Fibroblast of villous mesenchyme (primary cell): ENCODE measurements around the gene MGAT5B. TPM values are rescaled to one million over a fixed set of nuclear protein-coding genes. Genes with fewer than 3 reads are reported as not detected.
"Not testable (repeated sequence)": the region's sequence is repeated elsewhere in the genome, so short reads cannot be mapped to it uniquely, and the experiment has no call there.

ENCODE experiments used
- DNase-seq: peaks from one replicate; pipeline ENCODE4 v3.0.0-alpha.2; 2010; ENCODE audit warnings: low read depth
- H3K4me3 ChIP-seq: 2 replicates; pipeline ENCODE4 v1.5.1; 2011; ENCODE audit warnings: low read depth, mild to moderate bottlenecking, low read length
- total RNA-seq: library from RNA; depleted of rRNA; stranded (reverse); fragments of >200 nt; gene quantifications from 2 replicates; pipeline ENCODE4 v1.2.3, GENCODE V29; 2012
- TF ChIP-seq, protein P1 (sequence below): IDR thresholded peaks from 2 replicates; pipeline ENCODE4 v1.5.1; 2012; ENCODE audit warnings: low read depth, mild to moderate bottlenecking, low read length; ENCODE audit not compliant: insufficient read depth

The MGAT5B gene
- total RNA-seq, 1 donor = 0.43 TPM

DNA sequence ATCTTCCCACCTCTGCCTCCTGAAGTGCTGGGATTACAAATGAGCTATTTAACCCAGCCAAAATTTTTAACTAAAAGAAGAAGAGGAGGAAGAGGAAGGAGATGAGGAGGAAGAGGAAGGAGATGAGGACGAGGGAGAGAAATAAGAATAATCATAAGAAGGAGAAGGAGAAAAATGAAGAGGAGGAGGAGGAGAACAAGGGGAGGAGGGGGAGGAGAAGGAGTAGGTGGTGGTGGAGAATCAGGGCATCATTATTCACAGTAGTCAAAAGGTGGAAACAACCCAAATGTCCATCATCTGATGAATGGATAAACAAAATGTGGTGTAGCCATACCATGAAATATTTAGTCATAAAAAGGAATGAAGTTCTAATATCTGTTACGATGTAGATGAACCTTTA is 21.2 kb upstream of the MGAT5B start:
- no peak for DNase-seq
- TF ChIP-seq, protein P1, sequence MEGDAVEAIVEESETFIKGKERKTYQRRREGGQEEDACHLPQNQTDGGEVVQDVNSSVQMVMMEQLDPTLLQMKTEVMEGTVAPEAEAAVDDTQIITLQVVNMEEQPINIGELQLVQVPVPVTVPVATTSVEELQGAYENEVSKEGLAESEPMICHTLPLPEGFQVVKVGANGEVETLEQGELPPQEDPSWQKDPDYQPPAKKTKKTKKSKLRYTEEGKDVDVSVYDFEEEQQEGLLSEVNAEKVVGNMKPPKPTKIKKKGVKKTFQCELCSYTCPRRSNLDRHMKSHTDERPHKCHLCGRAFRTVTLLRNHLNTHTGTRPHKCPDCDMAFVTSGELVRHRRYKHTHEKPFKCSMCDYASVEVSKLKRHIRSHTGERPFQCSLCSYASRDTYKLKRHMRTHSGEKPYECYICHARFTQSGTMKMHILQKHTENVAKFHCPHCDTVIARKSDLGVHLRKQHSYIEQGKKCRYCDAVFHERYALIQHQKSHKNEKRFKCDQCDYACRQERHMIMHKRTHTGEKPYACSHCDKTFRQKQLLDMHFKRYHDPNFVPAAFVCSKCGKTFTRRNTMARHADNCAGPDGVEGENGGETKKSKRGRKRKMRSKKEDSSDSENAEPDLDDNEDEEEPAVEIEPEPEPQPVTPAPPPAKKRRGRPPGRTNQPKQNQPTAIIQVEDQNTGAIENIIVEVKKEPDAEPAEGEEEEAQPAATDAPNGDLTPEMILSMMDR = no peak

DNA sequence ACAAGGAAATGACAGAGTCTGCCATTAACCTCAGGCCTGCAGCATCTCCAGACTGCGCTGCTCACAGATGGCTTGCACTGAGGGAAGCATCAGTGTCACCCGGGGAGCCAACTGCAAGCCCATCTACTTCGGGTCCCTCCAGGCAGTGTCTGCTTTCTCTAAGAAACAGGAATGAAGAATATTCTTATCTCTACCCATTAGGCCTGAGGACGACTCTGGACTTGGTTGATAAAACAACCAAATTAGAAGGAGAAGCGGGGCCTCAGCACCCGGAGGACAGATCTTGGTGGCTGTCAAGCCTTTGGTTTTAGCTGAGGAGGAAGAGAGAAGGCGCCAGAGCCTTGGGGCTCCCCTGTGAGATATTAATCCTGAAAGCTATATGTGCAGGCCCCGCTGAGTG is 19.5 kb upstream of the MGAT5B start:
- TF ChIP-seq, protein P1 = no peak
- DNase-seq = no peak
- no peak overlapping the region for H3K4me3 ChIP-seq

More for the DNA sequence above, 21.2 kb upstream of the MGAT5B start:
- no peak overlapping the region for H3K4me3 ChIP-seq

DNA sequence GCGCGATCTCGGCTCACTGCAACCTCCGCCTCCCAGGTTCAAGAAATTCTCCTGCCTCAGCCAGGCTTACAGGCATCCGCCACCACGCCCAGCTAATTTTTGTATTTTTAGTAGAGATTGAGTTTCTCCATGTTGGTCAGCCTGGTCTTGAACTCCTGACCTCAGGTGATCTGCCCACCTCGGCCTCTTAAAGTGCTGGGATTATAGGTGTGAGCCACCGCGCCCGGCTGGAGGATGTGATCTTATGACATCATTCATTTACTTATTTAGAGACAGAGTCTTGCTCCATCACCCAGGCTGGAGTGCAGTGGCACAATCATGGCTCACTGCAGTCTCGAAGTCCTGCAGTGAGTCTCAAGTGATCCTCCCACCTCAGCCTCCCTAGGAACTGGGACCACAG is 19.0 kb upstream of the MGAT5B start:
- not testable (repeated sequence) for DNase-seq, H3K4me3 ChIP-seq

DNA sequence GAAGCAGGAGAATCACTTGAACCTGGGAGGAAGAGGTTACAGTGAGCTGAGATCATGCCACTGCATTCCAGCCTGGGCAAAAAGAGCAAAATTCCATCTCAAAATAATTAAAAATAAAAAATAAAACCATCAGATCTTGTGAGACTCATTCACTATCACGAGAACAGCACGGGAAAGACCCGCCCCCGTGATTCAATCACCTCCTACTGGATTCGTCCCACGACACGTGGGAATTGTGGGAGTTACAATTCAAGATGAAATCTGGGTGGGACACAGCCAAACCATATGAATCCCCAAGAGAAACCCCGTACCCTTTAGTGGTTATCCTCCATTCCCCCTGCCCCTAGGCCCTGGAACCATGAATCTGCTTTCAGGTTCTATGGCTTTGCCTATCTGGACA is 15.4 kb upstream of the MGAT5B start:
- TF ChIP-seq, protein P1 = no peak
- no peak overlapping the region for H3K4me3 ChIP-seq
- DNase-seq = no peak

DNA sequence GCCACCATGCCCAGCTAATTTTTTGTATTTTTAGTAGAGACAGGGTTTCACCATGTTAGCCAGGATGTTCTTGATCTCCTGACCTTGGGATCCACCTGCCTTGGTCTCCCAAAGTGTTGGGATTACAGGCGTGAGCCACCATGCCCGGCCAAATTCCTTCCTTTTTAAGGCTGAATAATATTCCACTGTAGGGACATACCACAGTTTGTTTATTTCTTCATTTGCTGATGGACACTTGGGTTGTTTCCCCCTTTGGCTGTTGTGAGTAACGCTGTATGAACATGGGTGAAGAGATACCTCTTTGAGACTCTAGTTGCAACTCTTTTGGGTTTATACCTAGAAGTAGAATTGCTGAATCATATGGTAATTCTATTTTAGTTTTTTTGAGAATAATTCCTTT is 13.1 kb upstream of the MGAT5B start:
- no peak for DNase-seq
- TF ChIP-seq, protein P1 = no peak
- no peak overlapping the region for H3K4me3 ChIP-seq

DNA sequence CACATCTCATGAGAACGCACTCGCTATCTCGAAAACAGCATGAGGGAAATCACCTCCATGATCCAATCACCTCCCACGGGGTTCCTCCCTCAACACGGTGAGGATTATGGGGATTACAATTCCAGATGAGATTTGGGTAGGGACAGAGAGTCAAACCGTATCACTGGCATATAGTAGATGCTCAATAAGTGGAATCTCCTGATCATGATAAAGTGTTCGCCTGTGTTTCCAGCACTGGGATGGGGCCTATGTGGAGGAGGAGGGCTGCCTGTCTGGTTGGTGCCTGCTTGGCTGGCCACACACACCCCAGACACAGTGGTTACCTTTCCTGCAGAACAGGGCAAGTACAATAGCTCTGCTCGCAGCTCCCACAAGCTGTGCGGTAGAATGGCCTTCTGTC is 6.1 kb upstream of the MGAT5B start:
- TF ChIP-seq, protein P1 = no peak
- DNase-seq = no peak
- H3K4me3 ChIP-seq = no peak overlapping the region

DNA sequence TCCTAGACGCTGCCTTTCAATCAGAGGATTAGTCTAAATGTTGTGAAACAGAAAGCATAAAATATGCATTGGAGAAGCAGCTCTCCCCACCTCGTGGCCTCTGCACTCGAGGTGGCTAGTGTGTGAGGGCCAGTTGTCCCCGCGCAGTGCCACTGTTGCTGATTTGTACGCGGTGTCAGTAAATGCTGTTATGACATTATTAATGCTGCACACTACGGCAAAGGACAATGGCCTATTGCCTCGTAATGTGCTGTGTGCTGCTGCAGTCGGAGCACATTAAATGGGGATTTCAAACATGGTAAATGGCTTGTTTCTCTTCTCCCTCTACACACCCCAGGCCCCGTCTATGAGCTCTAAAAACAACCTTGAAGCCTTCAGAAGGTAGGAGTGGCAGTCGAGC is 5.7 kb upstream of the MGAT5B start:
- no peak overlapping the region for H3K4me3 ChIP-seq
- DNase-seq = no peak
- TF ChIP-seq, protein P1 = no peak

DNA sequence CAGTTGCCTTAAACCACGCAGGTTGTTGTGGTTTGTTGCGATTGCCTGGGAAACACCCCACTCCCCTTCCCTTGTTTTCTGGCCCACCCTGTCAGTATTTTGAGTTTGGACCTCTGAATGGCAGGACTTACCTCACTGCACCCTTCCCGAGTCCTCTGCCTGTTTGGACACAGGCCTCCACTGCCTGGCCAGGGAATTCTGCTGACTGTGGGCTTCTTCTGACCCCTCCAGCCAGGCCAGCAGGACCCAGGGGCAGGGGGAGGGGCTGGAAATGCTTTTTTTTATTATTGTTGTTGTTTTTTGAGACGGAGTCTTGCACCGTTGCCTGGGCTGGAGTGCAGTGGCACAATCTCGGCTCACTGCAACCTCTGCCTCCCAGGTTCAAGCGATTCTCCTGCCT is 4.2 kb upstream of the MGAT5B start:
- no peak for DNase-seq
- no peak overlapping the region for H3K4me3 ChIP-seq
- TF ChIP-seq, protein P1 = no peak
